Heart left ventricle (tissue), 16 donors: ENCODE results near the gene HENMT1. TPM values are rescaled to one million over a fixed set of nuclear protein-coding genes. Genes with fewer than 3 reads are reported as not detected.
"Not testable (repeated sequence)": the region's sequence is repeated elsewhere in the genome, so short reads cannot be mapped to it uniquely, and the experiment has no call there.

Experiments used
- ATAC-seq, 4 donors: fragments of 200-7000 bp; cut with Tn5 transposase; one replicate each; pipeline ENCODE4 v1.9.1; 2020 to 2022; ENCODE audit warnings: moderate library complexity in 4 of 4, mild to moderate bottlenecking in 3 of 4, moderate number of reproducible peaks in 1 of 4
- DNase-seq, 5 donors: peaks; one replicate each; pipeline ENCODE4 v3.0.0-alpha.2; 2020
- H3K27ac ChIP-seq, 12 donors: fragments of 200-600 bp; sonication (generic) in 4 of 12; one replicate each; pipeline versions ENCODE4 v1.5.0 to v1.8.0; 2016 to 2022; ENCODE audit warnings: mild to moderate bottlenecking in 2 of 12
- H3K27me3 ChIP-seq, 9 donors: fragments of 200-600 bp; sonication (generic) in 2 of 9; one replicate each; pipeline versions ENCODE4 v1.5.1 to v1.8.0; 2016 to 2022; ENCODE audit warnings: mild to moderate bottlenecking in 3 of 9
- H3K36me3 ChIP-seq, 9 donors: fragments of 200-600 bp; sonication (generic) in 2 of 9; one replicate each; pipeline versions ENCODE4 v1.5.0 to v1.8.0; 2018 to 2022; ENCODE audit warnings: mild to moderate bottlenecking in 2 of 9
- H3K4me1 ChIP-seq, 12 donors: fragments of 200-600 bp; sonication (generic) in 4 of 12; one replicate each; pipeline versions ENCODE4 v1.5.0 to v1.8.0; 2016 to 2022; ENCODE audit warnings: mild to moderate bottlenecking in 3 of 12
- H3K4me3 ChIP-seq, 12 donors: fragments of 200-600 bp; sonication (generic) in 4 of 12; one replicate each; pipeline versions ENCODE4 v1.5.0 to v1.8.0; 2017 to 2022; ENCODE audit warnings: mild to moderate bottlenecking in 9 of 12, moderate library complexity in 4 of 12
- H3K9me3 ChIP-seq, 12 donors: fragments of 200-600 bp; sonication (generic) in 4 of 12; one replicate each; pipeline versions ENCODE4 v1.5.0 to v1.8.0; 2016 to 2022; ENCODE audit warnings: mild to moderate bottlenecking in 1 of 12
- CTCF ChIP-seq, 12 donors: fragments of 200-600 bp; sonication (generic) in 4 of 12; IDR thresholded peaks; one replicate each; pipeline versions ENCODE4 v1.5.0 to v1.8.0; 2018 to 2022; ENCODE audit warnings: antibody characterized with exemption in 12 of 12, mild to moderate bottlenecking in 5 of 12
- POLR2A ChIP-seq, 2 donors: fragments of 450-650 bp; IDR thresholded peaks; one replicate each; pipeline ENCODE4 v1.6.1; 2017; ENCODE audit warnings: antibody characterized with exemption in 2 of 2, mild to moderate bottlenecking in 2 of 2, moderate library complexity in 2 of 2
- WGBS, 4 donors: extraction: QIAGEN DNeasy Blood & Tissue Kit in 2 of 4; methylation state at CpG; one replicate each; pipeline versions ENCODE4 v1.1.5 to v1.1.7; 2013 to 2018; 5-methylcytosine and 5-hydroxymethylcytosine counted together
- intact Hi-C, 10 donors: fragments of 100-400 bp; cut with DNase I; formaldehyde crosslinking; loops; one replicate each; pipeline versions ENCODE4 v1.11.1 to v1.14.2; 2022
- polyA plus RNA-seq, 2 donors: library from polyadenylated mRNA; stranded (reverse); fragments of 200-250 nt; gene quantifications; one replicate each; pipeline ENCODE4 v1.2.3, GENCODE V29; 2013
- total RNA-seq, 9 donors: library from RNA; depleted of rRNA in 2 of 9; stranded (reverse); fragments of >200 nt in 2 of 9; fragmentation: NEBNext Ultra II Directional in 3 of 9; extraction: Animal tissue kit (Norgen Biotek cat#: 25700) in 3 of 9; gene quantifications; one replicate each; pipeline versions ENCODE4 v1.1.0 to v1.2.4, GENCODE V29; 2016 to 2023
- donor health status: ischemic (EF 13 %, LVEDD 7.1; RV severe dilation, severe dysfunction).
- donor health status: healthy with polysubstance abuse.
- donor health status: DM: no; HTN: yes; CAD: no.
- donor health status: DM: no; HTN: no; CAD: no.
- donor health status: ischemic (EF 25% LVEDD 6.9; RV normal size, moderate dysfunction).
- donor health status: ischemic (EF 25% LVEDD 5.7; RV mildly dilated, moderate dysfunction).
- donor health status: healthy.
- donor health status: DM: yes; HTN: yes; CAD: no.
- donor health status: ischemic (EF 35%, LVEDD 5.7; RV mildly dilated, moderate dysfunction).
- donor health status: nonischemic (EF 11% LVEDD 7.7; RV severe dilation, severe dysfunction).
- donor health status: DM: yes; HTN: yes; CAD: no.
- donor health status: PGD.
- donor health status: ischemic (EF 29% LVEDD 5.4; RV normal size, mild dysfunction).
- donor health status: nonischemic (EF 23%, LVEDD 6.1; RV moderate dilation, normal function).

Gene HENMT1
- total and polyA plus RNA-seq, 11 donors, result 0.44 to 4.5 (median 0.93) TPM

- ATAC-seq (peak; percentile 53 to 72 (median 61)), DNase-seq (peak in 2 of 5 donors; percentile 38 to 40)
- Histone ChIP-seq H3K4me1 (peaks cover 0 to 48% (median 0%) of the 10 kb centered on the region in 12 donors), H3K4me3 (no peak overlapping the region), H3K36me3 (peaks cover 0 to 4% (median 0%) of the 10 kb centered on the region in 9 donors), H3K27me3 (no peaks in the 10 kb centered on the region), H3K9me3 (no peaks in the 10 kb centered on the region), H3K27ac (peak overlapping the region in 1 of 12 donors; percentile 96)
- TF ChIP-seq CTCF (IDR thresholded peaks at IDR 0.05) (peak; percentile 52 to 82 (median 72)), POLR2A (IDR thresholded peaks at IDR 0.05) (no peak)
- intact Hi-C loops, result loop anchor here (1.0 to 5.0 kb wide), 8 partner anchors 83 to 133 kb away; partner anchors contain the start of gene EEIG2 (in 3 of the 10)
- 25 to 34% (median 32%) methylated on average over 3 of the region's 3 CpGs for WGBS, 4 donors
Measured at GRCh38 chr1:108643492-108644335, 17.2 kb downstream of the HENMT1 start.

GRCh38 chr1:108640863-108641262 is 20.0 kb downstream of the HENMT1 start:
- ATAC-seq, H3K4me3 ChIP-seq, H3K27ac ChIP-seq, H3K9me3 ChIP-seq, DNase-seq, H3K27me3 ChIP-seq: not testable (repeated sequence)
- 96 to 98% (median 97%) methylated on average over 21 to 28 of the region's 28 CpGs for WGBS, 4 donors
- Histone ChIP-seq H3K4me1 (peaks cover 0 to 25% (median 0%) of the 10 kb centered on the region in 12 donors), H3K36me3 (peaks cover 0 to 23% (median 3%) of the 10 kb centered on the region in 9 donors)
- intact Hi-C loops, result loop anchor here in 3 of 10 donors (5.0 kb wide), 1 partner anchor 84 kb away; no protein-coding TSS in a partner anchor

GRCh38 chr1:108639899-108640560 is 20.9 kb downstream of the HENMT1 start:
- Histone ChIP-seq H3K9me3 (peaks cover 0 to 4% (median 0%) of the 10 kb centered on the region in 12 donors), H3K4me1 (peaks cover 0 to 17% (median 0%) of the 10 kb centered on the region in 12 donors), H3K27ac (no peak overlapping the region), H3K36me3 (peaks cover 0 to 30% (median 11%) of the 10 kb centered on the region in 9 donors), H3K4me3 (no peak overlapping the region), H3K27me3 (no peaks in the 10 kb centered on the region)
- TF ChIP-seq POLR2A (IDR thresholded peaks at IDR 0.05) (no peak), CTCF (IDR thresholded peaks at IDR 0.05) (no peak)
- 82 to 90% (median 87%) methylated on average over 9 of the region's 9 CpGs for WGBS, 4 donors
- ATAC-seq (no peak), DNase-seq (no peak)
- intact Hi-C loops, result loop anchor here in 4 of 10 donors (5.0 kb wide), 2 partner anchors 78 to 83 kb away; partner anchors contain the start of gene EEIG2 (in 1 of the 4)

- H3K27me3 ChIP-seq, result no peaks in the 10 kb centered on the region
- H3K27ac ChIP-seq, result no peak overlapping the region
- ATAC-seq, result no peak
- DNase-seq, result no peak
- intact Hi-C loops, result loop anchor here in 1 of 10 donors (5.0 kb wide), 1 partner anchor 75 kb away; the partner anchor contains the start of gene EEIG2
- H3K36me3 ChIP-seq, result peaks cover 0 to 36% (median 23%) of the 10 kb centered on the region in 9 donors
- TF ChIP-seq CTCF (IDR thresholded peaks at IDR 0.05) (no peak), POLR2A (IDR thresholded peaks at IDR 0.05) (no peak)
- no peak overlapping the region for H3K4me3 ChIP-seq
- no peaks in the 10 kb centered on the region for H3K4me1 ChIP-seq
- WGBS, 4 donors, result 91 to 100% (median 96%) methylated on average over 2 of the region's 2 CpGs
- H3K9me3 ChIP-seq, result peaks cover 0 to 4% (median 0%) of the 10 kb centered on the region in 12 donors
Measured at GRCh38 chr1:108636876-108637275, 24.0 kb downstream of the HENMT1 start.
